ENCODE measurements around the gene REPIN1. TPM values are rescaled to one million over a fixed set of nuclear protein-coding genes. Genes with fewer than 3 reads are reported as not detected.

The REPIN1 gene
- total RNA-seq, 1 experiment from 2014 or later, result 124 TPM

- no peaks in the 10 kb centered on the region for H3K79me2 ChIP-seq (ENCODE audit: low read length)
- ChIA-PET POLR2A (ENCODE audit: unreplicated experiment) (no interaction called here), CTCF (no interaction called here)
- no peaks in the 10 kb centered on the region for H3K27me3 ChIP-seq (ENCODE audit: low read length)
- ATAC-seq, result peak; percentile 85
- peak overlapping the region; percentile 99 for H2AFZ ChIP-seq (ENCODE audit: low read length)
- peak overlapping the region; percentile 88 for H3K9ac ChIP-seq (ENCODE audit: low read length)
- peak overlapping the region; percentile 99 for H3K4me2 ChIP-seq (ENCODE audit: low read length)
- no peaks in the 10 kb centered on the region for H3K9me2 ChIP-seq (replicated peaks; ENCODE audit: low read length)
- DNase-seq, result peak; percentile 73
- peak overlapping the region; percentile 78 for H3K4me3 ChIP-seq (ENCODE audit: low read length)
- no peaks in the 10 kb centered on the region for H3F3A ChIP-seq (ENCODE audit: low read length, unreplicated experiment)
- no peaks in the 10 kb centered on the region for H4K20me1 ChIP-seq (ENCODE audit: low read length)
- peaks cover 18% of the 10 kb centered on the region for H3K4me1 ChIP-seq (ENCODE audit: insufficient read depth, low read length)
- no peaks in the 10 kb centered on the region for H3K9me3 ChIP-seq (ENCODE audit: low read length)
- H3K36me3 ChIP-seq (ENCODE audit: low read depth, low read length), result no peaks in the 10 kb centered on the region
- BruUV-seq (replicated peaks), result no TSS peak
- TF ChIP-seq EZH2phosphoT487 (IDR thresholded peaks at IDR 0.05; ENCODE audit: borderline replicate concordance, low read length), result no peak
- peak; percentile 42 for TF ChIP-seq CTCF (conservative IDR thresholded peaks at IDR 0.05; ENCODE audit: low read depth, low read length)
- no peak for TF ChIP-seq EZH2 (IDR thresholded peaks at IDR 0.05; ENCODE audit: low read length, unreplicated experiment)
- intact Hi-C loops (cut with micrococcal nuclease), result loop anchor here (1.0 to 2.0 kb wide), 3 partner anchors 14 to 41 kb away; partner anchors contain the start of gene ZNF775
- no peak overlapping the region for H3K27ac ChIP-seq (ENCODE audit: low read length)
Observed at GRCh38 chr7:150404805-150405583, 36.4 kb downstream of the REPIN1 start.

- no peak overlapping the region for H3K27ac ChIP-seq (ENCODE audit: low read length)
- intact Hi-C loops (cut with micrococcal nuclease), result loop anchor here (1.0 to 2.0 kb wide), 3 partner anchors 15 to 41 kb away; partner anchors contain the start of gene ZNF775
- TSS peak; percentile 8 for BruUV-seq (replicated peaks)
Observed at GRCh38 chr7:150405584-150406311, 37.1 kb downstream of the REPIN1 start.

More at GRCh38 chr7:150405584-150406311, 37.1 kb downstream of the REPIN1 start:
- Histone ChIP-seq H3K4me2 (ENCODE audit: low read length) (peak overlapping the region; percentile 99), H3K9me2 (replicated peaks; ENCODE audit: low read length) (no peaks in the 10 kb centered on the region), H3K4me3 (ENCODE audit: low read length) (peak overlapping the region; percentile 78), H3K36me3 (ENCODE audit: low read depth, low read length) (no peaks in the 10 kb centered on the region), H3F3A (ENCODE audit: low read length, unreplicated experiment) (no peaks in the 10 kb centered on the region), H3K9ac (ENCODE audit: low read length) (peak overlapping the region; percentile 88; the same call in 1 of the 2 replicates), H3K79me2 (ENCODE audit: low read length) (no peaks in the 10 kb centered on the region), H3K9me3 (ENCODE audit: low read length) (no peaks in the 10 kb centered on the region), H3K27me3 (ENCODE audit: low read length) (no peaks in the 10 kb centered on the region), H3K4me1 (ENCODE audit: insufficient read depth, low read length) (peaks cover 11% of the 10 kb centered on the region), H2AFZ (ENCODE audit: low read length) (peak overlapping the region; percentile 99), H4K20me1 (ENCODE audit: low read length) (no peaks in the 10 kb centered on the region)
- CTCF ChIA-PET, result no interaction called here
- DNase-seq (no peak), ATAC-seq (peak; percentile 7)
- no peak for TF ChIP-seq EZH2phosphoT487 (IDR thresholded peaks at IDR 0.05; ENCODE audit: borderline replicate concordance, low read length)
- no peak for TF ChIP-seq EZH2 (IDR thresholded peaks at IDR 0.05; ENCODE audit: low read length, unreplicated experiment)
- no peak for TF ChIP-seq CTCF (conservative IDR thresholded peaks at IDR 0.05; ENCODE audit: low read depth, low read length)
- POLR2A ChIA-PET (ENCODE audit: unreplicated experiment), result no interaction called here
